K562 (cell line): ENCODE measurements around the gene ST6GALNAC6. TPM values are rescaled to one million over a fixed set of nuclear protein-coding genes. Genes with fewer than 3 reads are reported as not detected.

Experiments
- BRD9 ChIP-seq: fragments of 450-650 bp; IDR thresholded peaks from 2 replicates; pipeline ENCODE4 v1.6.1; 2018; ENCODE audit warnings: low read depth; ENCODE audit not compliant: partially characterized antibody
- CHD2 ChIP-seq: IDR thresholded peaks from 2 replicates; pipeline ENCODE4 v1.6.1; 2011; ENCODE audit warnings: low read depth, low read length
- ESRRA ChIP-seq: fragments of 450-650 bp; IDR thresholded peaks from 2 replicates; pipeline ENCODE4 v1.6.1; 2014; ENCODE audit warnings: low read depth, mild to moderate bottlenecking, moderate library complexity, borderline replicate concordance
- HBP1 ChIP-seq: fragments of 450-650 bp; formaldehyde crosslinking; IDR thresholded peaks from 2 replicates; pipeline ENCODE4 v1.4.0; 2022; ENCODE audit warnings: missing genetic modification characterization
- HDAC3 ChIP-seq: fragments of 450-650 bp; IDR thresholded peaks from 2 replicates; pipeline ENCODE4 v1.6.1; 2018; ENCODE audit warnings: borderline replicate concordance, mild to moderate bottlenecking, moderate library complexity; ENCODE audit not compliant: partially characterized antibody
- HDGF ChIP-seq: fragments of 450-650 bp; IDR thresholded peaks from 2 replicates; pipeline ENCODE4 v1.6.1; 2016
- KLF6 ChIP-seq: fragments of 250-450 bp; sonication (Bioruptor Pico); IDR thresholded peaks from 2 replicates; pipeline ENCODE4 v1.4.0; 2020; ENCODE audit warnings: mild to moderate bottlenecking, moderate library complexity, borderline replicate concordance
- MED1 ChIP-seq: sonication (generic); formaldehyde crosslinking; IDR thresholded peaks from 2 replicates; pipeline ENCODE4 v1.8.1; 2023; ENCODE audit warnings: missing genetic modification reagents, borderline replicate concordance
- NFIC ChIP-seq: fragments of 450-650 bp; IDR thresholded peaks from 2 replicates; pipeline ENCODE4 v1.6.1; 2017; ENCODE audit warnings: mild to moderate bottlenecking, inconsistent platforms
- NRF1 ChIP-seq, 2 experiments: fragments of 450-650 bp; IDR thresholded peaks in 1 of 2; conservative IDR thresholded peaks in 1 of 2; 2 replicates each; pipeline ENCODE4 v1.6.1; 2014; ENCODE audit warnings: mild to moderate bottlenecking in 2 of 2
- PTBP1 ChIP-seq: fragments of 200-400 bp; formaldehyde crosslinking; IDR thresholded peaks from 2 replicates; pipeline ENCODE4 v1.6.1; 2017; ENCODE audit warnings: low read depth, low read length
- SMARCC2 ChIP-seq: fragments of 450-650 bp; IDR thresholded peaks from 2 replicates; pipeline ENCODE4 v1.6.1; 2017; ENCODE audit warnings: antibody characterized with exemption, moderate library complexity, mild to moderate bottlenecking, low read depth
- SREBF2 ChIP-seq: sonication (generic); formaldehyde crosslinking; IDR thresholded peaks from 2 replicates; pipeline ENCODE4 v1.4.0; 2020; ENCODE audit warnings: mild to moderate bottlenecking, missing genetic modification reagents
- ZNF740 ChIP-seq, 3 experiments: fragments of 200-800 bp in 1 of 3; sonication (Bioruptor generic) in 1 of 3; sonication (generic) in 1 of 3; formaldehyde crosslinking in 1 of 3; IDR thresholded peaks; 2 replicates each; pipeline versions ENCODE4 v1.6.1 to v1.8.0; 2016 to 2022; ENCODE audit warnings: mild to moderate bottlenecking in 2 of 3, missing compliant biosample characterization in 2 of 3, missing genetic modification characterization in 2 of 3, missing genetic modification reagents in 1 of 3
- polyA plus RNA-seq, 8 experiments: library from polyadenylated mRNA; depleted of rRNA in 4 of 8; stranded (reverse) in 5 of 8; unstranded in 3 of 8; fragments of >200 nt; fragmentation: Nextera tagmentation in 2 of 8; fragmentation: Illumina TruSeq in 1 of 8; extraction: Ambion mirVana in 2 of 8; extraction: Trizol in 1 of 8; gene quantifications; 2 replicates each; pipeline versions ENCODE4 v1.2.1 to v1.2.3, GENCODE V29; 2011 to 2014; ENCODE audit warnings: inconsistent platforms in 1 of 8, missing spikeins in 1 of 8
- total RNA-seq, 7 experiments: library from RNA; depleted of rRNA in 6 of 7; stranded (reverse); fragments of >200 nt in 6 of 7; fragmentation: Illumina TruSeq in 2 of 7; extraction: Trizol in 2 of 7; gene quantifications; 2 replicates each; pipeline versions ENCODE4 v1.2.1 to v1.2.3, GENCODE V29; 2011 to 2021; ENCODE audit warnings: low replicate concordance in 1 of 7
- TF ChIP-seq, protein P1 (sequence below): sonication (generic); formaldehyde crosslinking; IDR thresholded peaks from 2 replicates; pipeline ENCODE4 v1.5.0; 2020; ENCODE audit warnings: missing genetic modification reagents
- TF ChIP-seq, protein P2 (sequence below), 2 experiments: fragments of 450-650 bp; IDR thresholded peaks; 2 replicates each; pipeline ENCODE4 v1.6.1; 2016
- TF ChIP-seq, protein P3 (sequence below): sonication (generic); formaldehyde crosslinking; IDR thresholded peaks from 2 replicates; pipeline ENCODE4 v1.8.0; 2022; ENCODE audit warnings: missing genetic modification reagents, mild to moderate bottlenecking, borderline replicate concordance

ST6GALNAC6 gene
- total and polyA plus RNA-seq, 9 of the 15 experiments (the other 6 are each of a cell fraction or from before 2014, with no cell fraction given), result 0.13 to 23.0 (median 14.5) TPM

- TF ChIP-seq ZNF740 (CRISPR knock-in tag; IDR thresholded peaks at IDR 0.05) (0 out of 2 replicates have a peak, but pooled peaks have one; percentile 40), ZNF740 (tag; IDR thresholded peaks at IDR 0.05) (no peak), NRF1 (conservative IDR thresholded peaks at IDR 0.05 in 1 of 2, IDR thresholded peaks at IDR 0.05 in 1 of 2) (no peak), BRD9 (peak; percentile 29), KLF6 (CRISPR knock-in tag) (0 out of 2 replicates have a peak, but pooled peaks have one; percentile 11), NFIC (peak; percentile 41), ESRRA (peak; percentile 24; the same call in 1 of the 2 replicates), MED1 (CRISPR knock-in tag) (0 out of 2 replicates have a peak, but pooled peaks have one; percentile 76), PTBP1 (peak; percentile 33; the same call in 1 of the 2 replicates), SREBF2 (CRISPR knock-in tag) (0 out of 2 replicates have a peak, but pooled peaks have one; percentile 29), SMARCC2 (0 out of 2 replicates have a peak, but pooled peaks have one; percentile 24), CHD2 (0 out of 2 replicates have a peak, but pooled peaks have one; percentile 27), HDAC3 (no peak), HBP1 (0 out of 2 replicates have a peak, but pooled peaks have one; percentile 47), HDGF (peak; percentile 93; the same call in 1 of the 2 replicates)
- TF ChIP-seq, protein P1, sequence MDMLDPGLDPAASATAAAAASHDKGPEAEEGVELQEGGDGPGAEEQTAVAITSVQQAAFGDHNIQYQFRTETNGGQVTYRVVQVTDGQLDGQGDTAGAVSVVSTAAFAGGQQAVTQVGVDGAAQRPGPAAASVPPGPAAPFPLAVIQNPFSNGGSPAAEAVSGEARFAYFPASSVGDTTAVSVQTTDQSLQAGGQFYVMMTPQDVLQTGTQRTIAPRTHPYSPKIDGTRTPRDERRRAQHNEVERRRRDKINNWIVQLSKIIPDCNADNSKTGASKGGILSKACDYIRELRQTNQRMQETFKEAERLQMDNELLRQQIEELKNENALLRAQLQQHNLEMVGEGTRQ (CRISPR knock-in tag), result peak; percentile 52
- TF ChIP-seq, protein P2, sequence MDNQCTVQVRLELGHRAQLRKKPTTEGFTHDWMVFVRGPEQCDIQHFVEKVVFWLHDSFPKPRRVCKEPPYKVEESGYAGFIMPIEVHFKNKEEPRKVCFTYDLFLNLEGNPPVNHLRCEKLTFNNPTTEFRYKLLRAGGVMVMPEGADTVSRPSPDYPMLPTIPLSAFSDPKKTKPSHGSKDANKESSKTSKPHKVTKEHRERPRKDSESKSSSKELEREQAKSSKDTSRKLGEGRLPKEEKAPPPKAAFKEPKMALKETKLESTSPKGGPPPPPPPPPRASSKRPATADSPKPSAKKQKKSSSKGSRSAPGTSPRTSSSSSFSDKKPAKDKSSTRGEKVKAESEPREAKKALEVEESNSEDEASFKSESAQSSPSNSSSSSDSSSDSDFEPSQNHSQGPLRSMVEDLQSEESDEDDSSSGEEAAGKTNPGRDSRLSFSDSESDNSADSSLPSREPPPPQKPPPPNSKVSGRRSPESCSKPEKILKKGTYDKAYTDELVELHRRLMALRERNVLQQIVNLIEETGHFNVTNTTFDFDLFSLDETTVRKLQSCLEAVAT (IDR thresholded peaks at IDR 0.05), result peak; percentile 32 to 70; a peak in 2 of 4 replicates
- TF ChIP-seq, protein P3, sequence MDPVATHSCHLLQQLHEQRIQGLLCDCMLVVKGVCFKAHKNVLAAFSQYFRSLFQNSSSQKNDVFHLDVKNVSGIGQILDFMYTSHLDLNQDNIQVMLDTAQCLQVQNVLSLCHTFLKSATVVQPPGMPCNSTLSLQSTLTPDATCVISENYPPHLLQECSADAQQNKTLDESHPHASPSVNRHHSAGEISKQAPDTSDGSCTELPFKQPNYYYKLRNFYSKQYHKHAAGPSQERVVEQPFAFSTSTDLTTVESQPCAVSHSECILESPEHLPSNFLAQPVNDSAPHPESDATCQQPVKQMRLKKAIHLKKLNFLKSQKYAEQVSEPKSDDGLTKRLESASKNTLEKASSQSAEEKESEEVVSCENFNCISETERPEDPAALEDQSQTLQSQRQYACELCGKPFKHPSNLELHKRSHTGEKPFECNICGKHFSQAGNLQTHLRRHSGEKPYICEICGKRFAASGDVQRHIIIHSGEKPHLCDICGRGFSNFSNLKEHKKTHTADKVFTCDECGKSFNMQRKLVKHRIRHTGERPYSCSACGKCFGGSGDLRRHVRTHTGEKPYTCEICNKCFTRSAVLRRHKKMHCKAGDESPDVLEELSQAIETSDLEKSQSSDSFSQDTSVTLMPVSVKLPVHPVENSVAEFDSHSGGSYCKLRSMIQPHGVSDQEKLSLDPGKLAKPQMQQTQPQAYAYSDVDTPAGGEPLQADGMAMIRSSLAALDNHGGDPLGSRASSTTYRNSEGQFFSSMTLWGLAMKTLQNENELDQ (CRISPR knock-in tag), result no peak
These were observed 31.9 kb upstream of the ST6GALNAC6 start (continued) for GRCh38 chr9:127931092-127931881.
